ENCODE results near the gene FGD2. TPM values are rescaled to one million over a fixed set of nuclear protein-coding genes. Genes with fewer than 3 reads are reported as not detected.

The FGD2 gene
- total and polyA plus RNA-seq, 2 experiments from 2014 or later, result 0.13 to 0.14 TPM

- TF ChIP-seq REST (IDR thresholded peaks at IDR 0.05; ENCODE audit: unreplicated experiment) (no peak), ZNF331 (CRISPR knock-in tag; IDR thresholded peaks at IDR 0.05; ENCODE audit: low read depth) (no peak), ZNF114 (CRISPR knock-in tag; IDR thresholded peaks at IDR 0.05) (no peak), CREB1 (CRISPR knock-in tag; IDR thresholded peaks at IDR 0.05; ENCODE audit: low read depth) (no peak), STAT1 (IDR thresholded peaks at IDR 0.05; ENCODE audit: unreplicated experiment) (no peak), POLR2AphosphoS5 (IDR thresholded peaks at IDR 0.05; ENCODE audit: low read depth) (no peak), JUNB (IDR thresholded peaks at IDR 0.05; ENCODE audit: unreplicated experiment) (no peak)
- TF ChIP-seq, protein P1, sequence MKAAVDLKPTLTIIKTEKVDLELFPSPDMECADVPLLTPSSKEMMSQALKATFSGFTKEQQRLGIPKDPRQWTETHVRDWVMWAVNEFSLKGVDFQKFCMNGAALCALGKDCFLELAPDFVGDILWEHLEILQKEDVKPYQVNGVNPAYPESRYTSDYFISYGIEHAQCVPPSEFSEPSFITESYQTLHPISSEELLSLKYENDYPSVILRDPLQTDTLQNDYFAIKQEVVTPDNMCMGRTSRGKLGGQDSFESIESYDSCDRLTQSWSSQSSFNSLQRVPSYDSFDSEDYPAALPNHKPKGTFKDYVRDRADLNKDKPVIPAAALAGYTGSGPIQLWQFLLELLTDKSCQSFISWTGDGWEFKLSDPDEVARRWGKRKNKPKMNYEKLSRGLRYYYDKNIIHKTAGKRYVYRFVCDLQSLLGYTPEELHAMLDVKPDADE (IDR thresholded peaks at IDR 0.05), result no peak
- TF ChIP-seq, protein P2, sequence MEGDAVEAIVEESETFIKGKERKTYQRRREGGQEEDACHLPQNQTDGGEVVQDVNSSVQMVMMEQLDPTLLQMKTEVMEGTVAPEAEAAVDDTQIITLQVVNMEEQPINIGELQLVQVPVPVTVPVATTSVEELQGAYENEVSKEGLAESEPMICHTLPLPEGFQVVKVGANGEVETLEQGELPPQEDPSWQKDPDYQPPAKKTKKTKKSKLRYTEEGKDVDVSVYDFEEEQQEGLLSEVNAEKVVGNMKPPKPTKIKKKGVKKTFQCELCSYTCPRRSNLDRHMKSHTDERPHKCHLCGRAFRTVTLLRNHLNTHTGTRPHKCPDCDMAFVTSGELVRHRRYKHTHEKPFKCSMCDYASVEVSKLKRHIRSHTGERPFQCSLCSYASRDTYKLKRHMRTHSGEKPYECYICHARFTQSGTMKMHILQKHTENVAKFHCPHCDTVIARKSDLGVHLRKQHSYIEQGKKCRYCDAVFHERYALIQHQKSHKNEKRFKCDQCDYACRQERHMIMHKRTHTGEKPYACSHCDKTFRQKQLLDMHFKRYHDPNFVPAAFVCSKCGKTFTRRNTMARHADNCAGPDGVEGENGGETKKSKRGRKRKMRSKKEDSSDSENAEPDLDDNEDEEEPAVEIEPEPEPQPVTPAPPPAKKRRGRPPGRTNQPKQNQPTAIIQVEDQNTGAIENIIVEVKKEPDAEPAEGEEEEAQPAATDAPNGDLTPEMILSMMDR (conservative IDR thresholded peaks at IDR 0.05; ENCODE audit: low read depth in 2 of 2), result no peak
Measured at GRCh38 chr6:37008484-37009465, 3.3 kb downstream of the FGD2 start (continued).

GRCh38 chr6:37010402-37010892, 5.0 kb downstream of the FGD2 start:
- ATAC-seq (no peak), DNase-seq (ENCODE audit: low spot score) (no peak)
- H2AFZ ChIP-seq, result no peak overlapping the region

More at GRCh38 chr6:37010402-37010892, 5.0 kb downstream of the FGD2 start:
- Histone ChIP-seq H3F3A (replicated peaks; ENCODE audit: low read depth) (no peaks in the 10 kb centered on the region), H3K4me2 (no peak overlapping the region), H3K9me2 (ENCODE audit: insufficient read depth) (no peaks in the 10 kb centered on the region), H3K4me1 (ENCODE audit: insufficient read depth) (no peaks in the 10 kb centered on the region), H3K27me3 (ENCODE audit: insufficient read depth) (no peaks in the 10 kb centered on the region), H4K20me1 (replicated peaks; ENCODE audit: insufficient read depth) (no peaks in the 10 kb centered on the region), H3K36me3 (ENCODE audit: insufficient read depth) (no peaks in the 10 kb centered on the region), H3K27ac (ENCODE audit: low read depth) (no peak overlapping the region), H3K4me3 (no peak overlapping the region), H3K79me2 (replicated peaks; ENCODE audit: insufficient read depth) (no peaks in the 10 kb centered on the region)
- H3K27me3 Mint-ChIP-seq (ENCODE audit: insufficient read depth, low read depth, poor library complexity), result peaks cover 14% of the 10 kb centered on the region
- no peak overlapping the region for H3K4me3 Mint-ChIP-seq
- H3K9me3 Mint-ChIP-seq, result no peaks in the 10 kb centered on the region
- H3K4me1 Mint-ChIP-seq, result peaks cover 3% of the 10 kb centered on the region; the same call in 2 of the 3 replicates
- TF ChIP-seq ZNF114 (CRISPR knock-in tag; IDR thresholded peaks at IDR 0.05) (no peak), ZNF331 (CRISPR knock-in tag; IDR thresholded peaks at IDR 0.05; ENCODE audit: low read depth) (no peak), POLR2AphosphoS5 (IDR thresholded peaks at IDR 0.05; ENCODE audit: low read depth) (no peak), EZH2 (IDR thresholded peaks at IDR 0.05; ENCODE audit: low read depth, unreplicated experiment) (no peak), NANOG (IDR thresholded peaks at IDR 0.05; ENCODE audit: borderline replicate concordance) (no peak), CREB1 (CRISPR knock-in tag; IDR thresholded peaks at IDR 0.05; ENCODE audit: low read depth) (no peak), EZH2phosphoT487 (IDR thresholded peaks at IDR 0.05; ENCODE audit: unreplicated experiment) (no peak)
- TF ChIP-seq, protein P2 (conservative IDR thresholded peaks at IDR 0.05; ENCODE audit: low read depth in 2 of 2), result no peak
- H3K36me3 Mint-ChIP-seq (ENCODE audit: low read depth), result no peaks in the 10 kb centered on the region
- no peak overlapping the region for H3K27ac Mint-ChIP-seq
